DMS114 treated with DMSO at 0.1 percent for 48 hours (cell line): ENCODE data around the gene C2orf76.

Experiments
- DNase-seq: peaks from one replicate; lab custom pipeline; 2025; ENCODE audit not compliant: unreplicated experiment; lab: John Stamatoyannopoulos, UW

Gene C2orf76

DNA sequence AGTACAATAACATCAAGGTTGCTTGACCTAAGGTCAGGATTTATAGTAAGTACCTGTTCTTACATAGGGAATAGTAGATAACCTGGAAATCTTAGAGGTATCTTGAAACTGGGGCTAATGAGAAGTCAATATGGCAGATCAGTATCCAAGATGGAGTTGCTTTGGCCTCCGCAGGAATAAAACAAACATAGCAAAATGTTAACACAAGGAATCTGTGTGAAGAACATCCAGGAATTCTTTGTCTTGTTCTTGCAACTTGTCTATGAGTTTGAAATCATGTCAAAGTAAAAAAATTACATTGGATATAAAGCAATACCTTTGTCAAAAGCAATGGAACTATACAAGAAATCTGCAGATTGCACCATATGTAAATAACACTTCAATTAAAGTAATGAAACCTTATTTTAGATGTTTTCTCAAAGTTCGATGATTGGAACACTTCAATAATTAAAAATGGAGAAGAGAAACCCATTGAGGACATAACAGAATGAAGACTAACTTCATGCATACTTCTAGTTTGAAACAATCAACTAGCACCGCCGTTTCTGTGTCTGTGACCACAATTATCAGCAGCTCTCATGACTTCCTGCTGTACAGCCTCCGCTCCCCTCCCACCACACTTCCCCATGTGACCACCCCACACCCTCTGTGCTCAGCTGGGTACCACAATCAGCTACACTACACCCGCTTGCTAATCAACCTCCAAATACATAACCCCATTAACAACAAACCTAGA is 27.6 kb downstream of the C2orf76 start:
- DNase-seq = no peak

DNA sequence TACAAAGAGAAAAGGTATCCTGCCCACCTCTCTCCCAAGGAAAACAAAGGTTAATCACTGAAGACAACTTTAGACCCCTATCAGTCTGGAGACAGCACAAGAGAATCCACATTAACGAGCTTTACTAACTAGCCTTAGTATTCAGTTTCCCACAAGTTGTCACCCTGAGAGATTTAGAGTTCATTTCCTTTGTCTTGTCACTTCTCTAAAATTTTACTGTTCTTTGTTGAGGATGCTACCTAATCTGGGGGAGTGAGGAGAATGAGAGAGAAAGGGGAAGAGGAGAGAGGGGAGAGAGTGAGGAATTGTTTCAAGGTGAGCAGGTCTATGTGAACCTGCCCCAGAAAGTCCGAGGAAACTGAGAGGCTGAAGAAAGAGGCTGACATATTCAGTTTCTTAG is 28.4 kb downstream of the C2orf76 start:
- no peak for DNase-seq

DNA sequence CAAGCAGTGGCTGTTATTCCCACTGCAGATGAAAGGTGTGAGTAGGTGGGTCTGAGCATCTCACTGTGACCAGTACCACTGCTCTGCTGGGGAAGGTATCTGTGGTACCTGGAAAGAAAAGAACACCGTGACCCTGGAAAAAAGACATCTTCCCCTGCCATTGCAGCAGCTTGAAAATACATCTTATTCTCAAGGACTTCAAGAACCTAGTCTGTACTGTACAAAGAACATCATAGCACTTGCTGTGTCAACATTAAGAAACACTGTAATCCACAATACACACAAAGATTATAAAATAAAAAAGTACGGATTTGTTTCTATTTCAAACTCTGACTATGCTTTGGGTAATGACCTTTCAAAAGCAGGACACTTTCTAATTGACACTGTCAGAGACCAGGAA is 28.9 kb downstream of the C2orf76 start:
- no peak for DNase-seq

DNA sequence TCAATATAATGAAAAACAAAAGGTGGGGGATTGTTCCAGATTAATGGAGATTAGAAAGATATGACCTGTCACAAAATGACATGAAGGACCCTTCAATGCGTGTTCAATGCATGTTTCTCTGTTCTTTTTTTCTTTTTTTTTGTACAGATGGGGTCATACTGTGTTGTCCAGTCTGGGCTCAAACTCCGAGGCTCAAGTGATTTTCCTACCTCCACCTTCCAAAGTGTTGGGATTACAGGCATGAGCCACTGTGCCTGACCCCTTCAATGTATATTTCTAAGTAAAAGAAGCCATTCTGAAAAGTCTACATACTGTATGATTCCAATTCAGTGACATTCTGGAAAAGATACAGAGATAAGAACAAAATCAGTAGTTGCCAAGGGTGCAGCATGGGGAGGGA is 32.8 kb downstream of the C2orf76 start:
- DNase-seq = no peak

DNA sequence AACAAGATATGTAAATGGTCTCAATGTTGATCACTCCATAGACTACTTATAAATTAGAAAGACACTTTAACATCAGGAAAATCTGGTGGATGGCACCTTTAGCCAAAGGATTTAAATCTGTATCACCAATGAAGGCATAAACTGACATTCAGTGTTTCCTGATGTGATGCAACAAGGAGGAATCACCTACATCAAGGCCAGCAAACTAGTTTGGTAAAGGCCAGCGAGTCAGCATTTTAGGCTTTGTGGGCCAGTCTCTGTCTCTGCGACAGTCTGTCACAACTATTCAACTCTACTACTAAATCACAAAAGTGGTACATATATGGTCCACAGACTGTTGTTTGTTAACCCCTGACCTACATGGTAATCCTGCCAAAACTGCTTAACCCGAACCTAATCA is 33.3 kb downstream of the C2orf76 start:
- no peak for DNase-seq

DNA sequence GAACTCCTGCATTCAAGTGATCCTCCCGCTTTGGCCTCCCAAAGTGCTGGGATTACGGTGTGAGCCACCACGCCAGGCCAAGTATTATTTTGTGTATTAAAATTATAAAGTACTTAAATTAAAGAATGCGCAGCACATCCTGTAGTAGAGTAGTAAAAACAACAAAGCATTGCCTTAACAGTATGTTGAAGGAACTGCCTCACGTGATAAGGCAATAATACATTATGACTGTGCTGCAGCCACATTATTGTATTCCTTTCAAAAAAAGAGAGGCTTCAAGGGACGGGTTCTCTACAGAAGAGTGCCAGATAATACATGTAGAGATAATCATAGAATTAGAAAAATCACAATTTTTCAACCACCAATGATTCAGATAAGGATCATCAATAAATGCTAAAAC is 33.7 kb downstream of the C2orf76 start:
- DNase-seq = no peak

DNA sequence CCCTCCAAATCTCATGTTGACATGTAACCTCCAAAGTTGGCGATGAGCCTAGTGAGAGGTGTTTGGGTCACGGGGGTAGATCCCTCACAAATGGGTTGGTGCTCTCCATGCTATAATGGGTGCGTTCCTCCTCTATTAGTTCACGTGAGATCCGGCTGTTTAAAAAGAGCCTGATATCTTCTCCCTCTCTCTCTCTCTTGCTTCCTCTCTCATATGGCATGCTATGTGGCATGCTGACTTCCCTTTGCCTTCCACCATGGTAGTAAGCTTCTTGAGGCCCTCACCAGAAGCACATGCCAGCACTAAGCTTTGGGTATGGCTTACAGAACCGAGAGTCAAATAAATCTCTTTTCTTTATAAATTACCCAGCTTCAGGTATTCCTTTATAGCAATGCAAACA is 39.2 kb downstream of the C2orf76 start:
- no peak for DNase-seq

DNA sequence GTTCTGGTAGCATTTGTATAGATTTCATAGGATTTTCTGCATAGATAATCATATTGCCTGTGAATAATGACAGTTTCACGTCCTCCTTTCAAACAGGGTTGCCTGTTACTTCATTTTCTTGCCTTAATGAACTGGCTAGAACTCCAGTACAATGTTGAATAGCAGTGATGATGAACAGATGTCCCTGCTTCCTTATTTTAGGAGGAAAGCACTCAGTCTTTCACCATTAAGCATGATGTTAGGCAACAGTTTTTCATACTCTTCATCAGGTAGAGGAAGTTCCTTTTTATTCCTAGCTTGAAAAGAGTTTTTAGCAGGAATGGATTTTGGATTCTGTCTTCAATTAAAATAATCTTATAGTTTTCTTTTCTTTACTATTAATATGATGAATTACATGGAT is 39.7 kb downstream of the C2orf76 start:
- no peak for DNase-seq

DNA sequence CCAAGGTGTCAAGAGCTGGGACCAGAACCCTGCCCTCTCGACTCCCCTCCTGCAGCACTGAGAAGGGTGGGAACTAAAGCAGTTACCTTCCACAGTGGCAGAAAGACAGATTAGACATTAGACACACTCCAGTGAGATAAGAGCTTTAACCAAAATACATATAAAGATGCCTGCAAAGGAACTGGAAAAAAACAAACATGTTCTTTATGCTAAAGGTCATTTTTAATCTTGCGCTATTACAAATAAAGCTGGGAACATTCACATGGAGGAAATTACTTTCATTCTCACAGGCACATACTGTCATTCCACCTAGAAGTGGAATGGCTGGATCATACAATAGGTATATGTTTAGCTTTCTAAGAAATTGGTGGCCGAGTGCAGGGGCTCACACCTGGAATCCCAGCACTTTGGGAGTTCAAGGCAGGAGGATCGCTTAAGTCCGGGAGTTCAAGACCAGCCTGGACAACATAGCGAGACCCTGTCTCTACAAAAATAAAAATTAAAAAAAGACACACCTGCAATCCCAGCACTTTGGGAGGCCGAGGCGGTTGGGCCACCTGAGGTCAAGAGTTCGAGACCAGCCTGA is 41.9 kb downstream of the C2orf76 start:
- DNase-seq = no peak

DNA sequence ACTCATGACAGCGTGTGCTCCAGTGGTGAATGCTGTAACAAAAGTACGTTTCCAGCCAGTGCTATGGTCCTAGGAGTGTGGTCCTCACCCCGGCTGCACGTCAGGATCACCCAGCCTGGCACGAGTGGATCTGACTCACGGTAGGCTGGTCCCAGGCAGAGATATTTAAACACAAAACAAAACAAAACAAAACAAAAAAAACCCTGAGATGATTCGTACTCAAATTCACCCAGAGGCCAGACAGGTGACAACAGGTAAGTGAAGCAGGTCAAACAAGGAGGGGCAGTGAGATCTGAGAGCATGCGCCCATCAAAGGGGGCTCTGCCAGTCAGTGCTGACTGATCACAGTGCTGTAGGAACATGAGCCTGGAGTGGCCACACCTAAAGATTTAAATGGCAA is 43.2 kb downstream of the C2orf76 start:
- no peak for DNase-seq

DNA sequence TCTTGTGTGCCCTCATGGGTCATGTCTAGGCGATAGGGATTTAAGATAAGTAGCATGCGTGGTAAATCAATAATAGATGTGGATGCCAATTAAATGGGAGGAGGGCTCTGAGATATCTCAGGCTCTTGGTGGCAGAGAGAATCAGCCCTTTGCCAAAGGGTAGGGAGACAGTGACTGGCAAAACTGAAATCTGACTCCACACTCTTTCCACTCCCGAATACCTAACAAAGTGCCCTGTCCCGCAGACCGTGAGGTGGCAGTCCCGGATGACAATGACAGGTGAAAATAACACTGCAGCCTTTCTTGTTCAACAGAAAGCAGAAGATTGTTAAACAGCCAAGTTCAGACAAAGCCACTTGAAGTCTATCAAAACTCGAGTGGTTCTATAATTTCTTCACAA is 47.0 kb downstream of the C2orf76 start:
- no peak for DNase-seq

DNA sequence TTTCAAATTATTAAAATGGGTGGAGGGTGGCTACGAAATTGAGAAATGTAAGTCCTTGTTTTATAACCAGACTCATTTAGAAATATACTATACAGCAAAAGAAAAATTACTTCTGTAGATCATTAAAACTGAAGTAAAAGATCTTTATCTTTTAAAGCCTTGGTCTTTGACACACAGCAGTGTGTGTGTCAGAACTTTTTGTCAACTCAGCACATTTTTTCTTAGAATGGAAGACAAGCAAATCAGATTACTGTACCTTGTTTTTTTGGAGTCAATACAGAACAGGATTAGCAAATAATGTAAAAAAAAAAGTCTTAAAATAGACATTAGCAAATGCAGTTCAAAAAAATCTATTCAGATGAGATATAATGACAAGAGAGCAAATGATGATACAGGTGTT is 49.1 kb downstream of the C2orf76 start:
- no peak for DNase-seq

DNA sequence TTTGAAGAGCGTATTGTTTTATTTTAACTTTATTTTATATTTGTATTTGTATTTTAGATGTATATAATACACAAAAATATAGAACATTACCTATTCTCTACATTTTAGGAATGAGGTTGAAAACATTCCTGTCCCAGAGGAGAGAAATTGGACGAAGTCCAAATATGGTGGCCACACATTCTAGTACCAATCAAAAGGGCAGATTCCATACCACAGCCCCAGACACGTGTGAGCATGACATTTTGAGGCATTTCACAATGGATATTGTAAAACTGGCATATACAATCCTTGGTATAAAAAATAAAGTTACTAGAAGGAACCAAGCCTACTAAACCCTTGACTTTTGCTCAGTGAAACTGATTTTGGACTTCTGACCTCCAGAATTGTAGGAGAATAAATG is 50.6 kb downstream of the C2orf76 start:
- DNase-seq = no peak

DNA sequence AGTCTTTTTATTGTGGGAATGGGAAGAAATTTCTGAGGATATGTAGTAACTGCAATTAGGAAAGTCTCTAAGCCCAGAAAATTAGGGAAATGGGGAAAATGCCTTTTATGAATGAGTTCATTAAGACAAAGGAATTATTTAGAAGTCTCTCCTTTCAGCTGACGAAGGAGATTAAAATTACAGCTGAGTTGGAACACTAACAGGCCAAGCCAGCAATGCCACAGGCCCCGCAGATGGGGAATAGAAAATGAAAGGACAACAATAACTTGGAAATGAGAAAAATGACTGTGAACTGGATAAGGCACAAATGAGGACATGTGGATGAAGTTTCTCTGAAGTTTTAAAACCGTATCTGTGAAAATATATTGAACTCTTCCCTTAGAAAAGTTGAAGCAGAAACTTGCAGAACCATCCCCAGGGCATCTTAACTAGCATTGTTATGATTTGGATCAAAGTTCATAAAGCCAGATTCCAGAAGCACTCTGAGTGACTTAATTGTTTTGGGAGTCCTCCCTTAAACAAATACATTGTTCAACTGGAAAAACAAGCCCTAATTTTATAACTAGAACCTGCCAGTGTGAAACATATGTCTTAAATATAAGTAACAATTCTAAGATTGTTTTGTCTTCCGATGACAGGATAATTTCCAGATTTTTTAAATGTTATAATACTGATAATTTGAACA is 51.3 kb downstream of the C2orf76 start:
- no peak for DNase-seq

DNA sequence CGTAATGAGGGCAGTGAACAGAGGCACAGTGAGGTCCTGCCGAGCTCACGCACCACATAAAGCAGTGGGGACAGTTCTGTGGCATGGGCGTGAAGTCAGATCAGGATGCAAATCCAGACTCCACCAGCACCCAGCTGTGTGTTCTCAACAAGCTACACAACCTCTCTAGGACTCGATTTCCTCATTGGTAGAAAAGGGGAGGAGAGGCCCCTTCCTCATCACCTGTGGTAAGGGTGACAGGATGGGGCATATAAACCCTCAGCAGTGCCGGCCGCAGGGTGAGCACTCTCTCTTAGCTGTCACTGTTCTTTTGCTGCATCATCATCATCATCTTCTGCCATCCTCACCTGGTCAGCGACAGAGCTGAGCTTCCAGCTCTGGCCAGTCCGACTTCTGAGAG is 54.8 kb downstream of the C2orf76 start:
- DNase-seq = no peak

DNA sequence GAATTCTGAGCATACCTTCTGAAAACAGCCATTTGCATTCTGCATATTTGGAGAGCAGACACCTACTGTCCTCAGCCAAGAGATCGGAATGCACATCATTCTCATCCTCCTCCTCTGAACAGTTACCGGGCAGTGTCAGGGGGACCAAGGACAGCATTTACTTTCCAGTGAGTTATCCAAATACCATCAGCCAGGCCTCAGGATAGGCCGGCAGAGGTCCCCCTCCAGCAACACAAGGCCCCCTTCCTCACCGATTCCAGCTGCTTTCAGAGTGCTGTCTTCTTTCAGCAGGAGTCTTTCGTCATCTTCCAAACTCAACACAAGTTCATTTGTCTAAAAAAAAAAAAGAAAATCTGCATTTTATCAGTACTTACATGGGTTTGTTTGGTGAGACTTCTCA is 55.3 kb downstream of the C2orf76 start:
- DNase-seq = no peak

DNA sequence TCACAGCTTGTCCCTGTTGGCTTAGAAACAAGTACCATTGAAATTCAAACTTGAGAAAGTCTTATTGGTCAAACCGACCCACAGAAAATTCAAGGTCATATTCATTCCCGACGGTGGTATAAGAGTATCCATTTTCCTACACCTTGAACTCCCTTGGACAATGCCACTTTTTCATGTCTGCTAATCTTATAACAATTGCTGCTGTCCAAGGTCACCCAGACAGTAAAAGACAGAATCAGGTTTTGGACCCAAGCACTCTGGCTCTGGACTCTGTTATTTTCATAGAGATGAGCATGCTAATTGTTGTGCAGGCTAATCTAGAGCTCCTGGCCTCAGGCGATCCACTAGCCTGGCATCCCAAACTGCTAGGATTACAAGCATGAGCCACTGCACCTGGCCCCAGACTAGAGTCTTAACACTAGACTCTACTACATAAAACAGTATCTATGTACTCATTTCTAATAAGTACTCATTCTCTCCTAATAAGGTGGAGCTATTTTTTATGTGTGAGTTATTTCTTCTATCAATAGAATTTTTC is 57.8 kb downstream of the C2orf76 start:
- DNase-seq = no peak

DNA sequence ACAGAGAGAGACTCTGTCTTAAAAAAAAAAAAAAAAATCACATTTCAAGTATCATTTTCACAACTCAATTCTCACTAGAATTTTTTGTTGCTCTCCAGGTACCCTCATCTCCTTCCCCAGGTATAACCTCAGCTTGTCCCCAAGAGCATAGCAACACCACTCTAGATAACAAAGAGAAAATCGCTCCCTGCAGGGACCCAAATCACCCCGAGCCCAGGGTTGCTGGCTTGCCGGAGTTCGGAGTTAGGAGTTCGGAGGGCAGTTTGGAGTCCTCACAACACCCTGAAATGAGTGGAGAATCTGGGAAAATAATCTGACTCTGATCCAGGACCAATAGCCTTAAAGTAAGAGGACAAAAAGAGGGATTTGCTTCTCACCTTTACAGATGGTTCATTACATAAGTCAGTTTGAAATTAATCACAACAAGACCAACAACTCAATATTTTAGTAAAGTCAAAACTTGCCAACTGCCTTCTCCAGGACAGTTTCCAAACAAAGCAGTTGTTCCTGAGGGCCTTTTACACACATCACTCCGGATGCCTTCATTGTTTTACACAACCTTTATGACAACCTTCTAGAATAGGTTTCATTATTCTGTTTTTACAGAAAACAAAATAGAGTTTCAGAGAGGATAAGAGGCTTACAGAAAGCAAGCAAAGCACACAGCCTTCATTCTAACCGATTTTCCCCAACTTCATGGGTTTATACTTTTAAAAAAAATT is 59.1 kb downstream of the C2orf76 start:
- DNase-seq = no peak

DNA sequence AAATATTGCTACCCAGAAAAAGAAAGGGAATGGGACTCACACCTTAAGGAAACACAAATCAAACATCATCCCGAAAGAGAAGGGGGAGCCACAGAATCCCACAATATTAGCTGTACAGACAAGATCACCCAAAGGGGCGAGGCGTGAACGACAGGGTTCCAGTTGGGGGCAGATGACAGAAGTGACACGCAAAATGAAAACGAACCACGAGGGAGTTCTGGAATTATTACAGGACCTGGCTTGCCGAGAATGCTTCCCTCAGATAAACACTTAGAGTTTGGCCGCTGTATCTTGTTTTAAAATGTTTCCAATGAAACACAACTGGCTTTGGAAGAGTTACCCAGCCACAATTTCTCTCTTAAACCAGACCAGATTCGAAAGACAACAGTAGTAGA is 60.4 kb downstream of the C2orf76 start:
- no peak for DNase-seq

DNA sequence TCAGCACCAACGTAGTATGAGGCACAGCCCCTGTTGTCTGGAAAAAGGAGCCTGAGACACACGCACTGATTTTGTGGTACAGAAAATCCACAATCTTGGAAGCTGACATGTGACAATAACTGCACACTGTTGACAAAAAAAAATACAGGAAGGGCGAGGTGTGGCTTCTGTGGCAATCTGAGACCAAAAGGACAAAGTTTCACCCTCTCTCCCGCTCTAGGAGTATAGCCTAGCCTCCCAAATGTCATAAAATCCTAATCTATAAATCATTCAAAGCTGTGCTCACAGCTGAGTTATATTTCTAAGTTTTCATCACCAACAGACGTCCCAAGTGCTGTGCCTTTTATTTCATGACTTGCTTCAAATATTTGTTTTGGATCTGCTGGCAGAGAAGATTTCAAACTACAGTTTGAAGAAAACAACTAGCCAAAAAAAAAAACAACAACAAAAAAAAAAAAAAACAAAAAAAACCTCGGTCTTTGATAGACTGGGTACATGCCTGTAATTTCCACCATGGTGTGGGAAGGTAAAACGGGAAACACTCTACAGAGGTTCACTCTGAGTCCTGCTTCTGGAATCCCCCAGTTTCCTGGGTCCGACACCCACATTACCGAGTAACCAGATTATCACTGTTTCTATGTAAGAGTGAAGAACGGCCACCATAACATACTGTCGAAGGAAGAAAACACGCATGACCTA is 61.0 kb downstream of the C2orf76 start:
- no peak for DNase-seq

DNA sequence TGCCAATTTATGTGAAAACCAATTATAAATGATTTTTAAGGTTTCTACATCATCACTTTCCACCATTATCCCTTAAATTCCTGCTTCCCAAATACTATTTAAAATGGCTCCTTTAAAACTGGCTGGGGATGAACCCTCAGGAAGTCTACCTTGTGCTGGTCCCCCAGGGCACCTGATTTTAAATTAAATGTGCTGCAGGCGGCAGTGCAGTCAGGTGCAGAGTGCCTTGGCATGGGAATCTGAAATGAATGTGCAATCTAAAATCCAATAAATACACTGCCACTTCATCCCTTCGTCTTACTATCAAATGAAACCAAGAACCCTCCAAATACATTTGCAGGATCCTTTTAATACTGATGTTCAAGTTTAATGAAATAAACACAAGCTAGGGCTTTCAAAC is 61.8 kb downstream of the C2orf76 start:
- DNase-seq = no peak
